AG04449 (cell line): ENCODE results near the gene DNMT3L.
"Not testable (repeated sequence)": the region's sequence is repeated elsewhere in the genome, so short reads cannot be mapped to it uniquely, and the experiment has no call there.

Source experiments
- CTCF ChIA-PET: fragments of 350-600 bp; formaldehyde crosslinking; extraction: SDS; loops from one replicate; lab custom pipeline; 2021; ENCODE audit warnings: antibody characterized with exemption; lab: Yijun Ruan, JAX
- POLR2A ChIA-PET: fragments of 400-600, 350-600 bp; formaldehyde crosslinking; extraction: SDS; loops from one replicate; lab custom pipeline; 2020; ENCODE audit warnings: antibody characterized with exemption, inconsistent platforms; lab: Yijun Ruan, JAX
- DNase-seq: peaks from one replicate; pipeline ENCODE4 v3.0.0-alpha.2; 2010; ENCODE audit warnings: low read depth, low spot score
- H3K4me3 ChIP-seq: 2 replicates; pipeline ENCODE4 v1.5.1; 2011; ENCODE audit warnings: low read depth, mild to moderate bottlenecking, control low read depth, low read length
- CTCF ChIP-seq: IDR thresholded peaks from one replicate; pipeline ENCODE4 v1.5.1; 2011; ENCODE audit warnings: mild to moderate bottlenecking, moderate library complexity, low read length, control low read depth, inconsistent platforms; ENCODE audit not compliant: insufficient read depth; ENCODE audit errors: missing control alignments

DNMT3L gene

DNA sequence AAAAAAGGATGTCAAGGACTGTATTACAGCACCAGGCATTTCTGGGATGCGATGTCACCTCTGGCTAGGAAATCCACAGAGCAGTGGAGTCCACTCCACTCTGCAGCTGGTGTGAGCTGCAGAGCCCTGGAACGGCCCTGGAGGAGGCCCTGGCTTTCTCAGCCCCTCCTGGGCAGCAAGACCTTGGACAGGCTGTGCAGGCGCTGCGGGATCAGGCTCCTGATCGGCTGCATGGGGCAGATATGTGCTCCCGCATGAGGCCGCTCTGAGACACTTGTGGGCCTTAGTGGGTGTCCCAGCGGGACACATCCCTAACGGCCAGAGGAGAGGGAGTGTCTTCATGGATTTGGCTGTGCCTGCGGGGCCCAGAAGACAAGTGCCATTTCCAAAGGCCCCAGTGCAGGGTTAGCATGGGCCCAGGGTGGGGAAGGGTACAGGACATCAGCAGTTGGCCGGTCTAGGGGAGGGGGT, 6.2 kb downstream of the DNMT3L start:
- DNase-seq = no peak
- H3K4me3 ChIP-seq = no peak overlapping the region
- ChIA-PET POLR2A (no interaction called here), CTCF (no interaction called here)
- TF ChIP-seq CTCF = no peak

DNA sequence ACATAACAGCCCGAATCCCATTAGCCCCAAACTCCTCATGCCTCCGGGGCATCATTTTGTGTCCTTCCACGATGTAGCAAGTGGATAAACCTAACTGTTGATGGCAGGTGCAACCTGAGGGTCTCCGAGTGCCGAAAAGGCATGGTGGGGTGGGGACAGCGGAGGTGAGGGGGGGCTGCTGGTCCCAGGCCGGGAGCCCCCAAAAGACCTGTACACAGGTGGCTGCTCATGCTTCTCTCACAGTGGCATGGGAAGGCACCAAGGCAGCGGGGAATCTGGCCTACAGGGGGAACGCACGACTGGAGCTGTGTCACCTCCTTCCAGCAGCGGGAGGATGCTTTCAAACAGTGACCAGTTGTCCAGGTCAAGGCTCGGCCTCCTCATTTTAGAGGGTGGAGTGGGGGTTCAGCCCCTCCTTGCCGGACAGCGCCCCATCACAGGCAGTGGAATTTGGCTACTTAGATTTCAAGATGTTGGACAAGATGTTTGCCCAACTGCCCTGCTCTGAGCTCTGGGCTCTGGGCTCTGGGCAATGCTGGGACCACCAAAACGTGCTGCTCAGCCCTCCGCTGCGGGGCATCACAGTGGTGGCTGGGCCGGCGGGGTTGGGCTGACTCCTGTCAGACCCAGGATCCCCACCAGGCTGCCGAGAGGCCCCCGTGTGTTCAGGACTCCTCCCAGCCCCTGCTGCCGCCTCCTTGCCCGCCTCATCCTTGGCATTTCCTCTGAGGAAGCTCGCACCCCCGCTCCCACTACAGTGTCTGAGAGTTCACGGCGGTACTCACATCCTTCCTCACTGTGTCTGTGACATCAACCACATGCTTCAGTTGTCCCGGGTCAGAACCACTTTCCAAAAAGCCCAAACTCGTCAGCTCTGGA, 7.6 kb downstream of the DNMT3L start:
- POLR2A ChIA-PET = no interaction called here
- DNase-seq = no peak
- CTCF ChIA-PET = interaction anchor here (1.3 kb wide), 1 partner anchor 13 kb away, joined by 4 read pairs; no protein-coding TSS in a partner anchor
- no peak for TF ChIP-seq CTCF
- H3K4me3 ChIP-seq = no peak overlapping the region

DNA sequence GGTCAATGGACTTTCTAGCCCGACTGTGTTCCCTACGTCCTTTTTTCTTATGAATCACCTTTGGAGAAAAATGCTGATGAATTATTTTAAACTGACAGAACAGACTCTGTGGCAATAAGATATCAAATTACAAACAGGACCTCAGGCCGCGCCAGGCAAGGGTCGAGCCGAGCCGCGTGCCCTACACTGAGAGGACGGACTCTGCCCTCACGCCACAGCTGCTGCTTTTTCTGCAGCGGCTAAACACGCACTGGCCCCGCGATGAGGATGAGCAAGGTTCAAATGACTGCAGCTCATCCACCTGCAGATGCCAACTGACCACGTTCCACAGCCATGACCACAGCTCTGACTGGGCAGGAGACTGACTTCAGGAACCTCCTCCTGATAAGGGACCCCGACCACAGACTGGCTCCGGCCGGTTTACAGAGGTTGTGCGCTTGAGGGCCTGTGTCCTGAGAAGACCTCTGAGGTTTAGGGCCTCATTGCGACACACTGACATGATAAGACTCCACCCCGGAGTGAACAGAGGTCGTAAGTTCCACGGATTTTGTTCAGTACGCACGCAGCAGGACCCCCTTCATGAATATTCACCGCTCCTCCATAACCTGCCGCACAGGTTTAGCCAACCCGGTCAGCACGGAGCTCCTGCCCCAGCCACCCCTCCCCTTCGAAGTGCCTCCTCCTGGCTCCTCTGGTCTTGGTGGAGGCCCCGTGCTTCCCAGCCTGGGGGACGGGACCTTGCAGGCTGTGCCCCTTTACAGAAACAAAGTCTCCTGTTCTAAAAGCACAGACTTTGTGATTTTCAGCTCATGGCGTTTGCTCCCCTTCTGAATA, 12.3 kb downstream of the DNMT3L start:
- DNase-seq, POLR2A ChIA-PET, CTCF ChIA-PET, H3K4me3 ChIP-seq: not testable (repeated sequence)

DNA sequence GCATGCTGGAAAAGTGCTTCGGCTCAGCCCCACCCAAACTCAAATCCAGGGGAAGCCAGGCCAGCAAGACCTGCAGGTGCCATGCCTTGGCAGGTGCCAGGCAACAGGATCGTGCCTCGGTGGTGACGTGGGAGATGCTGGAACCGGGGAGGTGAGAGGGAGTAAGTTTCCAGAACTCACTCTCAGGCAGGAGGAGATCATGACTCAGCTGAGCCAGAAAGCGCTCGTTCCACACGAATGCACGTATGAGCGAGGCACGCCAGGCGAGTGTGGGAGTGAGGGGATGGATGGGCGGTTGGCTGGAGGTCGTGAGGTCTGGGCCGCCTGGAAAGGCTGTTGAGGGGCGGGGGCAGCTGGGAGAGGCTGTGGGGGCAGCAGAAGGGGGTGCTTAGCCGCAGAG, 13.8 kb downstream of the DNMT3L start:
- POLR2A ChIA-PET, H3K4me3 ChIP-seq, DNase-seq, CTCF ChIA-PET: not testable (repeated sequence)

- H3K4me3 ChIP-seq, POLR2A ChIA-PET, DNase-seq, CTCF ChIA-PET: not testable (repeated sequence)
Measured at GRCh38 chr21:44243980-44244379, 17.7 kb downstream of the DNMT3L start.

DNA sequence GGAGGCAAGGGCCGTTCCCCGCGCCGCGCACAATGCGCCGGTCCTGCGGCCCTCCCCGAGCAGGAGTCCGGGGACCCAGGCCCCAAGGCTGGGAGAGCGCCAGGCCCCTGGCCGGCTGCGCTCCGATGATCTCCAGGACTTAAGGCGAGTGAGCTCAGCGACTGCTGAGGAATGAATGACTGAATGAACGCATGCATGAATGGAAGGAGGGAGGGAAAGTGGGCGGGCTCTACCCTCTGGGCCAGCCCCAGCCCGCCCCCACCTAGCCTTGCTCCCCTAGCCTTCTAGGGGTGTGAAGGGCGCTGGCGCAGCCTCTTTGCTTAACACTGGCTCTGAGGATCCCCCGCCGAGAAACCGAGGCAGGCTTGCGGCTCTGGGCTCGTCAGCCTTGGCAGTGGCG, 20.4 kb downstream of the DNMT3L start:
- CTCF ChIA-PET = not testable (repeated sequence)

GRCh38 chr21:44240842-44241241, 20.9 kb downstream of the DNMT3L start, which contains the start of gene ICOSLG:
Gene ICOSLG (minus strand): TSS chr21:44240943. CDS start chr21:44240817, 126 bp downstream.
- CTCF ChIA-PET, POLR2A ChIA-PET, H3K4me3 ChIP-seq, DNase-seq: not testable (repeated sequence)

More for the DNA sequence above, 20.4 kb downstream of the DNMT3L start:
- DNase-seq, H3K4me3 ChIP-seq, POLR2A ChIA-PET: not testable (repeated sequence)

- DNase-seq, POLR2A ChIA-PET, H3K4me3 ChIP-seq, CTCF ChIA-PET: not testable (repeated sequence)
Measured at GRCh38 chr21:44240353-44240752, 21.3 kb downstream of the DNMT3L start.

DNA sequence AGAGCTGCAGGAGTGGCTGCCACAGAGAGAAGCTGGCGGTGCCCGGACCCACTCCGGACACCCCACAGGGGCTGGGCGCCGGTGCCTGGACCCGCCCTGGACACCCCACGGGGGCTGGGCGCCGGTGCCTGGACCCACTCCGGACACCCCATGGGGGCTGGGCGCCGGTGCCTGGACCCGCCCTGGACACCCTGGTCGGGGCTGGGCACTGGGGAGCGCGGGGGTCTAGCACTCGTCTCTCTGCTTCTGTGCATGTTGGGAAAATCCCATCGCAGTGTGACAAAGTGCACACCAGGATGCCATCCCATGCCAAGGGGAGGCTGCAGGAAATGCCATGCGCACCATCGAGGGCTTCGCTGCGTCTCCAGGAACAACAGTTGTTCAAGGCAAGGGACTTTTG, 32.1 kb downstream of the DNMT3L start:
- DNase-seq, H3K4me3 ChIP-seq, CTCF ChIA-PET, POLR2A ChIA-PET: not testable (repeated sequence)

DNA sequence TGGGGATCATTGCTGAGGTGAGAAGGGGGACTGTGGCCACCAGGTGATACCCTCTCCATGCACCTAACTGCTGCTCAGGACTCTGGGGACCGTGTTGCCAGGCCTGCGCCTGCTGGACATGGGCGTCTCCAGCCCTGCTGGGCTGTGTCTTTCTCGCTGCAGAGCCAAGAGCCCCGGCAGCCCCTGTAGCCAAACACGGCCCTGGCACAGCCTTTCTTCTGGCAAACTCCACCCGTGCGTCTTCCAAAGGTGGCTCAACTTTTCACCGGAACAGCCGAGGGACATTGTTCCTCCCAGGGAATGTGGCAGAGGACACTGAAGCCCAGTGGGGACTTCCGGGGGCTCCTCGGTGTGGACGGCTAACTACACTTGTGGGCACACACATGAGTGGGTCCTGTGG, 33.6 kb downstream of the DNMT3L start:
- POLR2A ChIA-PET, DNase-seq, CTCF ChIA-PET, H3K4me3 ChIP-seq: not testable (repeated sequence)

GRCh38 chr21:44227614-44228013, 34.1 kb downstream of the DNMT3L start:
- H3K4me3 ChIP-seq, POLR2A ChIA-PET, CTCF ChIA-PET, DNase-seq: not testable (repeated sequence)

GRCh38 chr21:44225605-44226004, 36.1 kb downstream of the DNMT3L start:
- CTCF ChIA-PET, DNase-seq: not testable (repeated sequence)

GRCh38 chr21:44223334-44223733, 38.4 kb downstream of the DNMT3L start:
- CTCF ChIA-PET, POLR2A ChIA-PET, H3K4me3 ChIP-seq, DNase-seq: not testable (repeated sequence)

More at GRCh38 chr21:44225605-44226004, 36.1 kb downstream of the DNMT3L start:
- H3K4me3 ChIP-seq, POLR2A ChIA-PET: not testable (repeated sequence)

DNA sequence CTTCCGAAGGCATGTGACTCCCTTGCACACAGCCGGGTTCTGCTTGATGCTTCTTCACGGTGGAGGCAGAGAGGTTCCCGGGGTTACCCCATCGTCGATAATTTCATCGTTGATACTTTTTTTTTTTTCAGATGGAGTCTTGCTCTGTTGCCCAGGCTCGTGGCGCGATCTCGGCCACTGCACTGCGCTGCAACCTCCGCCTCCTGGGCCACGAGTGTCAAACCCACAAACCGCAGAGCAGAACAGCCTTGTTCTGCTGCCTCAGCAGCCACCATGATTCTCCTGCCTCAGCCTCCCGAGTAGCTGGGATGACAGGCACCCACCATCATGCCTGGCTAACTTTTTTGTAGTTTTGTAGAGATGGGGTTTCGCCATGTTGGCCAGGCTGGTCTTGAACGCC, 41.0 kb downstream of the DNMT3L start:
- H3K4me3 ChIP-seq, DNase-seq, CTCF ChIA-PET, POLR2A ChIA-PET: not testable (repeated sequence)
